ENCODE results near the gene ADPRS. TPM values are rescaled to one million over a fixed set of nuclear protein-coding genes. Genes with fewer than 3 reads are reported as not detected.

The ADPRS gene
- total RNA-seq, 6 experiments from 2014 or later: 24.4 to 30.9 (median 27.0) TPM

DNA sequence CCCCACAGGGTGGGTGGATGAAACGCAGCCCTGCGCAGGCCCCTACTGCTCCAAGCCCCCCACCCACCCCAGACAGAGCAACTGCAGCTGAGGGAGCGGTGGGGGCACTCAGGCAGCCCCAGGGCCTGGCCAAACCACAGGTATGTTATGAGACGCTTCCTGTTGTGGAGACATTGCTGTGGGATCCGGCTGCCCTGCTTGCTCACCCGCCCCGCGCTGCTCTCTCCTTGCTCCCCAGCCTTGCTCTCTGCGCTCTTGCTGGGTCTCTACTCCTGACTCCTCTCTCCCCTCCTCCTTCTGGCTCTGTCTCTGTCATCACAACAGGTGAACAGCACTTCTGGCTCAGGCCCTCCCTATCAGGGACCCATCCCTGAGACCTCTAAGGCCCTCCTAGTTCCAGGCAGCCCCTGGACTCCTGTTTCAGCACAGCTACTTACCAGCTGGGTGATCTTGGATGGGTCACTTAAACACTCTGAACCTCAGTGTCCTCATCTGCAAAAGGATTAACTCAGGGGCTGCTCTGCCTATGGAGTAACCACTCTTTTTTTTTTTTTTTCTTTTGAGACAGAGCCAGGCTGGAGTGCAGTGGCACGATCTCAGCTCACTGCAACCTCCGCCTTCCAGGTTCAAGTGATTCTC is 20.5 kb downstream of the ADPRS start:
- Mint-ChIP-seq H3K4me1 (ENCODE audit: low read depth) (peaks cover 52% of the 10 kb centered on the region), H3K4me3 (peak overlapping the region; percentile 57), H3K36me3 (ENCODE audit: low read depth) (no peaks in the 10 kb centered on the region), H3K9me3 (no peaks in the 10 kb centered on the region), H3K27me3 (ENCODE audit: insufficient read depth) (peaks cover 1% of the 10 kb centered on the region), H3K27ac (peak overlapping the region; percentile 96)
- TF ChIP-seq CTCF (IDR thresholded peaks at IDR 0.05): no peak
- peak; percentile 76 for DNase-seq

DNA sequence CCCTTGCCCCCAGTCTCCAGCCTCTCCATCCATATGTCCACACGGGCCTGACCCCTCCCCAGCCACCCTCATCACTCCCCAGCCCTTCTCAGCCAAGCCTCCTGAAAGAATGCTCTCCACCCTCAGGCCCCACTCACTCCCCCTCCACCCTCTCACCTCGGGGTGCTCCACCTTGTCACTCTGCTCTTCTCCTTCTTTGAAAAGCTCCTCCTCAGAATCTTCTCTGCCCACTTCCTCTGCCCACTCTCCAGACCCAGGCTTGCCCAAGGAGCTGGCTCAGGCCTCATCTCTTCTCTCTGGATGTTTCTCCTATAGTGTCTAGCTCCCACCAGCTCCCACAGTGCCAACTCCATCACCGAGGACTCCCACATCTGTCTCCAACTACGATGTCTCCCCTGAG is 22.5 kb downstream of the ADPRS start:
- TF ChIP-seq CTCF (IDR thresholded peaks at IDR 0.05): no peak
- no peak for DNase-seq
- H3K27me3 Mint-ChIP-seq (ENCODE audit: insufficient read depth): peaks cover 1% of the 10 kb centered on the region
- H3K9me3 Mint-ChIP-seq: no peaks in the 10 kb centered on the region
- no peaks in the 10 kb centered on the region for H3K36me3 Mint-ChIP-seq (ENCODE audit: low read depth)
- peak overlapping the region; percentile 33; the same call in 1 of the 2 replicates for H3K27ac Mint-ChIP-seq
- H3K4me1 Mint-ChIP-seq (ENCODE audit: low read depth): peaks cover 69% of the 10 kb centered on the region
- H3K4me3 Mint-ChIP-seq: no peak overlapping the region

DNA sequence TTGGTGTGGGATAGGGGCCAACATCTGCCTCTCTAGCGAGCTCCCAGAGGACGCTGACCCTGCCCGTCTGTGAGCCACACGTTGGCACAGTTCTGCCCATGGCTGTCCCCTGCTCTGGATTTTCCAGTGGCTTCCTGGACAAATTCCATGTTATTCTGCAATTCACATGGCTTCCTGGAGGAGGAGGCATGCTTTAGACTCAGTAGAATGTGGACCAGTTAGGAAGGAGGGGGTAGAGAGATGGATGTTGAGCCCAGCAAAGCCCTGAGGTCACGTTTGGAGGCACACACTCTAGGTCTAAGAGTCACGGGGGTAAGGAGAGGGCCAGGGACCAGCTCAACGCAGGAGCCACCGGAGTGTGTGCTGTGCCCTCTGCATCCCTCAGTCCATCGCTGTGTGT is 24.1 kb downstream of the ADPRS start:
- DNase-seq: no peak
- Mint-ChIP-seq H3K4me1 (ENCODE audit: low read depth) (peaks cover 77% of the 10 kb centered on the region), H3K27ac (no peak overlapping the region), H3K27me3 (ENCODE audit: insufficient read depth) (peaks cover 1% of the 10 kb centered on the region), H3K9me3 (no peaks in the 10 kb centered on the region), H3K36me3 (ENCODE audit: low read depth) (no peaks in the 10 kb centered on the region), H3K4me3 (no peak overlapping the region)
- no peak for TF ChIP-seq CTCF (IDR thresholded peaks at IDR 0.05)

DNA sequence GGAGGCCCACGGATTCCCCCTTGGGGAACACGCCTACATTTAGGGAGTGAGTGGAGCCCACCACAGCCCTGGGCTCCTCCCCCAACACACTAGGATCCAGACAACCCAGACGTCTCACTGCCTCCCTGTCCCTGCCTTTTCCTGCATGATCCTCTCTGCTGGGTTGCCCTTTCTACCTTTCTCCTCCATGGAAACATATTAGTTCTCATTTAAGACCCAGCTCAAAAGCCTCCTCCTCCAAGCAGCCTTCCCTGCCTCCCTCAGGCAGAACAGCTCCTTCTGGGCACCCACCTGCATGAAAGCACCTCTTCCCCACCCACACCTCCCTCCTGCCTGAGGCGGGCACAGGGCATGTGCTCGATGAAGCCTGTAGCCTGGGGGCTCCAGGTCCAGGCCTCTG is 25.7 kb downstream of the ADPRS start:
- no peak for DNase-seq
- Mint-ChIP-seq H3K9me3 (no peaks in the 10 kb centered on the region), H3K27me3 (ENCODE audit: insufficient read depth) (peaks cover 1% of the 10 kb centered on the region), H3K27ac (peak overlapping the region; percentile 98), H3K4me3 (peak overlapping the region; percentile 50; the same call in 1 of the 2 replicates), H3K4me1 (ENCODE audit: low read depth) (peaks cover 63% of the 10 kb centered on the region), H3K36me3 (ENCODE audit: low read depth) (no peaks in the 10 kb centered on the region)
- TF ChIP-seq CTCF (IDR thresholded peaks at IDR 0.05): no peak

- peaks cover 3% of the 10 kb centered on the region for H3K27me3 Mint-ChIP-seq (ENCODE audit: insufficient read depth)
- peak; percentile 75 for DNase-seq
- no peaks in the 10 kb centered on the region for H3K36me3 Mint-ChIP-seq (ENCODE audit: low read depth)
- no peaks in the 10 kb centered on the region for H3K9me3 Mint-ChIP-seq
- peak overlapping the region; percentile 74 for H3K4me3 Mint-ChIP-seq
- H3K4me1 Mint-ChIP-seq (ENCODE audit: low read depth): peaks cover 64% of the 10 kb centered on the region
- no peak for TF ChIP-seq CTCF (IDR thresholded peaks at IDR 0.05)
- H3K27ac Mint-ChIP-seq: peak overlapping the region; percentile 98
Measured at GRCh38 chr1:36115200-36115669, 26.5 kb downstream of the ADPRS start.
